ENCODE data around the gene BRPF1.

BRPF1 gene

DNA sequence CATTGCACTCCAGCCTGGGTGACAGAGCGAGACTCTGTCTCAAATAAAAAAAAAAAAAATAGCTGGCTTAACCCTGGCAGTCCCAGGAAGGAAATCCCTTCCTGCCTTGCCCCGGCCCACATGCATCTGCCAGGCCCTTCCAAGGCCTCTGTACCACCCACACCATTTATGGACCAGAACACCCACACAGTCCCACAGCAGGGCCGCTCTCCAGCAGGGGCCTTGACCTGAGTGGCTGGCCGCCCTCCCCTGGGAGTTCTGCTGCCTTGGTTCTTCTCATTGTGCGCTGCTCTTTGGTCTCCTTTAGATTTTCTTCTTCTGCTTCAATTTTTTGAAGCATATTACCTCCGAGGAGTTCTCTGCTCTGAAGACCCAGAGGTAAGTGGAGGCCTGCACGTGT, 44.0 kb upstream of the BRPF1 start:
- no peak for TF ChIP-seq CTCF (IDR thresholded peaks at IDR 0.05; ENCODE audit: low read depth, low read length)

DNA sequence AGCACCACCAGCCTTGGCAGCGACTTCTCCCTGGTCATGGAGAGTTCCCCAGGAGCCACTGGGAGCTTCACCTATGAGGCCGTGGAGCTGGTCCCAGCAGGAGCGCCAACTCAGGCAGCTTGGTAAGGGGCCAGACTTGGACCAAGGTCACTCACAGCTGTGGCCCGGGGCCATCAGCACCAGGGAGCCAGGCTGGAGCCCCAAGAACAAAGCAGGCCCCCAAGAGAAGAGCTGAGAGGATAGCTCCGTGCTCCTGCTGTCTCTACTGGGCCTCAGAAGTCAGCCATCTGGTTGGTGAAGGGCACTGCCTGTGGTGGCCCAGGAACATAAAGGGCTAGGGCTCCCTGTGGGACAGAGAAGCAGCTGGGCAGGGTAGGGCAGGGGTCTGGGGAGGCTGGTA, 42.6 kb upstream of the BRPF1 start:
- no peak for TF ChIP-seq CTCF (IDR thresholded peaks at IDR 0.05; ENCODE audit: low read depth, low read length)
- H3K4me3 ChIP-seq (ENCODE audit: low read depth, low read length): no peak overlapping the region

More for the DNA sequence above, 44.0 kb upstream of the BRPF1 start:
- H3K4me3 ChIP-seq (ENCODE audit: low read depth, low read length): no peak overlapping the region

DNA sequence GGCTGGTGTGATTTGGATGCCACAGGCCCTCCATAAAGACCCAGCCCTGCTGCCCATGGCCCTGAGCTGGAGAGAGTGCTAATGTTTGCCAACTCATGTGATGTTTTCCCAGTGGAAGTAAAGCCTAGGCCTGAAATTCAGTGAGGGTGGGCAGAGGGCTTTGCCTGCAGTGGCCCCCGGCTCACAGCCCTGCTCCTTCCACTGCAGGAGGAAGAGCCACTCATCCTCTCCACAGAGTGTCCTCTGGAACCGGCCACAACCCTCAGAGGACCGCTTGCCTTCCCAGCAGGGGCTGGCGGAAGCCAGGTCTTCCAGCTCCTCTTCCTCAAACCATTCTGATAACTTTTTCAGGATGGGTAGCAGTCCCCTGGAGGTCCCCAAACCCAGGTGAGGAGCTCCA, 41.8 kb upstream of the BRPF1 start:
- TF ChIP-seq CTCF (IDR thresholded peaks at IDR 0.05; ENCODE audit: low read depth, low read length): no peak
- H3K4me3 ChIP-seq (ENCODE audit: low read depth, low read length): no peak overlapping the region

GRCh38 chr3:9690451-9691450, 40.8 kb upstream of the BRPF1 start:
- no peak for TF ChIP-seq CTCF (IDR thresholded peaks at IDR 0.05; ENCODE audit: low read depth, low read length)
- H3K4me3 ChIP-seq (ENCODE audit: low read depth, low read length): no peak overlapping the region

GRCh38 chr3:9691636-9692035, 39.9 kb upstream of the BRPF1 start:
- TF ChIP-seq CTCF (IDR thresholded peaks at IDR 0.05; ENCODE audit: low read depth, low read length): no peak
- no peak overlapping the region for H3K4me3 ChIP-seq (ENCODE audit: low read depth, low read length)

GRCh38 chr3:9692416-9692815, 39.1 kb upstream of the BRPF1 start:
- no peak for TF ChIP-seq CTCF (IDR thresholded peaks at IDR 0.05; ENCODE audit: low read depth, low read length)
- H3K4me3 ChIP-seq (ENCODE audit: low read depth, low read length): no peak overlapping the region

- no peak overlapping the region for H3K4me3 ChIP-seq (ENCODE audit: low read depth, low read length)
- no peak for TF ChIP-seq CTCF (IDR thresholded peaks at IDR 0.05; ENCODE audit: low read depth, low read length)
These were observed 36.2 kb upstream of the BRPF1 start for GRCh38 chr3:9695345-9695744.
